GM12801 (cell line): ENCODE results near the gene GIGYF1.

Experiments used
- TF ChIP-seq, protein P1 (sequence below): IDR thresholded peaks from one replicate; pipeline ENCODE4 v1.5.1; 2011; ENCODE audit warnings: control low read depth; ENCODE audit not compliant: insufficient read length; ENCODE audit errors: extremely low read depth

GIGYF1 gene

DNA sequence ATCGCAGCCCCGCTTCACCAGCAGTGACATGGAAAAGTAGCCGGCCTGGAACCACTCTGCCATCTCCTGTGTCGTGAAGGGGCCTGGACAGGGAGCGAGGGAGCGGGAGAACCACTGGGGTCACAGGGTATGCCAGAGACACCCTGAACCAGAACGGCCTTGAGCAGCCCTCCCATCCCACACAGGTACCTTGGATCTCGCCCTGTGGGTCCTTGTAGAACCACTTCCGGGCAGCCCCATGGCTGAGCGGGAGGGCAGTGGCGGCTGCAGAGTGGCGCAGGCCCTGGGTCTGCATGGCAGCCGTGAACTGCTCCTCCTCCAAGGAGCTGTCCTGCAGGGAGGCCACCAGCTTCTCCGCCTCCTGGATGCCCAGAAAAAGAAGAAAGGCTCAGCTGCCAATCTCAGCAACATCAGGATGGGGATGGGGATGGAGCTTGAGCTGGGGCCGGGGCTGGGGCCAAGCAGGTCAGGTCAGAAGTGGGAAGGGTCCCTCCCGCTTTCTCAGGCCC is 9.5 kb downstream of the GIGYF1 start:
- TF ChIP-seq, protein P1, sequence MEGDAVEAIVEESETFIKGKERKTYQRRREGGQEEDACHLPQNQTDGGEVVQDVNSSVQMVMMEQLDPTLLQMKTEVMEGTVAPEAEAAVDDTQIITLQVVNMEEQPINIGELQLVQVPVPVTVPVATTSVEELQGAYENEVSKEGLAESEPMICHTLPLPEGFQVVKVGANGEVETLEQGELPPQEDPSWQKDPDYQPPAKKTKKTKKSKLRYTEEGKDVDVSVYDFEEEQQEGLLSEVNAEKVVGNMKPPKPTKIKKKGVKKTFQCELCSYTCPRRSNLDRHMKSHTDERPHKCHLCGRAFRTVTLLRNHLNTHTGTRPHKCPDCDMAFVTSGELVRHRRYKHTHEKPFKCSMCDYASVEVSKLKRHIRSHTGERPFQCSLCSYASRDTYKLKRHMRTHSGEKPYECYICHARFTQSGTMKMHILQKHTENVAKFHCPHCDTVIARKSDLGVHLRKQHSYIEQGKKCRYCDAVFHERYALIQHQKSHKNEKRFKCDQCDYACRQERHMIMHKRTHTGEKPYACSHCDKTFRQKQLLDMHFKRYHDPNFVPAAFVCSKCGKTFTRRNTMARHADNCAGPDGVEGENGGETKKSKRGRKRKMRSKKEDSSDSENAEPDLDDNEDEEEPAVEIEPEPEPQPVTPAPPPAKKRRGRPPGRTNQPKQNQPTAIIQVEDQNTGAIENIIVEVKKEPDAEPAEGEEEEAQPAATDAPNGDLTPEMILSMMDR = no peak

GRCh38 chr7:100683659-100684533 is 10.2 kb downstream of the GIGYF1 start:
- TF ChIP-seq, protein P1 = no peak

DNA sequence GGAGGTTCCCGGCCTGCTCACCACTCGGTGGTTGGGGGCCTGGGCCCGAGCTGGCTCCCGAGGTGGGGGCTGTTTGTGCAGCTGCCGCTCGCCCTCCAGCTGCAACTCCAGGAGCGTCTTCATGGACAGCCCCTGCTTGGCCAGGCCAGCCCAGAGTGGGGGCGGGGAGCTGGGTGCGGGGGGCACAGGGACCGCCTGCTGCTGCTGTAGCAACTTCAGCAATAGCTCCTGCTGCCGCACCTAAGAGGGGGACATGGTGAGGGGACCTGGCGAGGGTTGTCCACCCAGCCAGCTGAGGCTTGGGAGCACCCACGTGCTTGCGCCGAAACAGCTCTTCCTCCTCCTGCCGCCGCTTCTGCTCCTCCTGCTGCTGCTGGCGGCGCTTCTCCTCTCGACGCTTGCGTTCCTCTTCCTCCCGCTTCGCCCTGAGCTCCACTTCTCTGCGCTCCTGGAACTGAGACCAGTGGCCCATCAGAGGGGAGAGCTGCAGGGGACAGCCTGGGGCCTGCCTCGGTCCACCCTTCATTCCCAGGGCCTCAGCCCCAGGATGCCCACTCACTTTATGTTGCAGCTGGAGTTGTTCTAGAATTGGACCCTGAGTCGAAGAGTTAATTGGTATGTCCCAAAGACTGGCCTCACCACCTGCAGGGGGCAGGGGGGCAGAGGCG is 10.9 kb downstream of the GIGYF1 start:
- TF ChIP-seq, protein P1 = no peak

- TF ChIP-seq, protein P1 = no peak
These were observed 11.8 kb downstream of the GIGYF1 start for GRCh38 chr7:100682228-100682741.

GRCh38 chr7:100681491-100682227 is 12.4 kb downstream of the GIGYF1 start:
- TF ChIP-seq, protein P1 = no peak

DNA sequence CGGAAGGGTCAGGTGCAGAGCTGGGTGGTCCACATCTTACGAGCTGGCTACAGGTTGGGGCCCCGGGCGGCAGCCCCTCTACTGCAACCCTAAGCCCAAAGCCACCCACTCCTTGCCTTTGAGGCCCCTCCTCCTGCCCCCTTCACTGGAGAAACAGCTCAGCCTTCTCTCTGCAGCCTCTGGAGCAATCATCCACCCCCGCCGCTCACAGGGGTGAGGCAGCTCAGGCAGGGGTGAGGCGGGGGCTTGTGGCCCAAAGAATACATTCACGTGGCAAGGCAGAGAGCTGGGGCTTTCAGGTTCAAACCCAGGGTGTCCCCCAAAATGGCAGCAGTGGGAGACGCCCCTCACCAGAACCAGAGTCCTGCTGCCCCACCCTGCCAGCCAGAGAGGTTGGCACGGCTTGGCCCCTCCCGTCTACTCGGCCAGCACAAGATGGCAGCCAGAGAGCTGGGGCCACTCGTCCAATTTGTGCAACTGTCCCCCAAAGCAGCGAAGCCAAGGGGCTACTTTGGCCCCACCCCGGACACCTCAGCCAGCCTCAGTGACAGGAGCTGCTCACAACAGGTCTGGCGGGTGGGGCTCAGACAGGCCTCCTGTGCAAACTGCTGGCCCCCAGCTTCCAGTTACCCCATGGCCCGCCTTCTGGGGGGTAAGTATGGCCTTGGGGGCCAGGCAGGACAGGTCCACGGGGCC is 13.3 kb downstream of the GIGYF1 start:
- TF ChIP-seq, protein P1 = no peak
